ENCODE results near the gene BIRC7.

- TF ChIP-seq CTCF (IDR thresholded peaks at IDR 0.05 in 2 of 3, conservative IDR thresholded peaks at IDR 0.05 in 1 of 3; ENCODE audit: borderline replicate concordance in 1 of 3, insufficient read depth in 1 of 3, low read depth in 2 of 3, low read length in 2 of 3) (peak in 2 of 3 experiments; percentile 55 to 56; a peak in 3 of 6 replicates), REST (IDR thresholded peaks at IDR 0.05; ENCODE audit: low read depth) (no peak)
These were observed 45.3 kb downstream of the BIRC7 start for GRCh38 chr20:63280929-63281545.
